Measurements from ENCODE around the gene C6orf47.

Gene C6orf47

DNA sequence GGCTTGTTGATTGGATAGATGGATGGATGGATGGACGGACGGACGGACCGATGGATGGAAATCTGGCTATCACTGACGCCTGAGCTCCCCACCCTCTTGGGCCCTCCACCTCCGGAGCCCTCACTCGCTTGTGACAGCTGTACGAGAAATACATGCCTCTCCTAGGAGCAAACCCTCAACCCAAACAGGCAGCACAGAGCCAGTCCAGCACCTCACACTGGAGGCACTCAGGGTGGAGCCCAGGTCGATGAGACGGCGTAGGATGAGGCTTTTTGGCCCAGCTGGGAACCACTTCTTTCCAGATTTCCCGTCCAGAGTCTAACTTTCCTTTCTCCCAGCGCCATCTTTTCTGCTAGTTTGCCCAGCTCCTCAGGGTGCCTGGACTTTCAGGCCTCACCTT lies 23.0 kb upstream of the C6orf47 start:
- H3K27ac ChIP-seq (ENCODE audit: low read length) = no peak overlapping the region
- H3K27me3 ChIP-seq (ENCODE audit: control insufficient read depth, insufficient read depth, low read length) = peaks cover 22% of the 10 kb centered on the region
- no peaks in the 10 kb centered on the region for H3K36me3 ChIP-seq (ENCODE audit: control insufficient read depth, low read depth, low read length)
- no peaks in the 10 kb centered on the region for H3K9me3 ChIP-seq (ENCODE audit: control insufficient read depth, low read depth, low read length)
- peak overlapping the region; percentile 70 for H3K4me3 ChIP-seq (ENCODE audit: low read length)
- H3K9ac ChIP-seq (ENCODE audit: low read length) = peak overlapping the region; percentile 2
- peaks cover 5% of the 10 kb centered on the region for H3K4me1 ChIP-seq (ENCODE audit: control insufficient read depth, low read depth, low read length)

DNA sequence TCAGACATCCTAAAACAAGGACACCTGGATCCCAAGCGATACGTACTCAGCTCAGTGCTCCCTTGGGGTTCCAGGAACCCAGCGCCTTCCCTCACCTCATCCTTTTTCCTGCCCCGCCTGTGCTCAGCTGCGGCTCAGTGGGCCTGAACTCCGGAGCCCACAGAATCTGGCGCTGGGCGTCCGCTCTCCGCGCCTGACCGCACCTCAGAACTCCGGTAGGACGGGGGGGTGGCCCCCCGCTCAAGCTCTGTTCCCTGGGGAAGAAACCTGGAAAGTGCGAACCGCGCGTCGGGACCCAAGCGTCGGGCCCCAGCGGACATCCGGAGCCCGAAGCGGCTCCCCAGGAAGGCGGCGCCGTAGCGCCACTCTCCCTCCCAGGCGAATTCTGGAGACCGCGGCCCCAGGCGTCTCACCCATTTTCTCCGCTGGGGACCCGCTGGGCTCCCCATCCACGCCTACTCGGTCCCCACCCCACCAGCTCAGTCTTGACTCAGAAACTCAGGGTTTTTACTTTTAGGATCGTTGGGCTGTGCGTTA lies 20.6 kb upstream of the C6orf47 start:
- H3K27ac ChIP-seq (ENCODE audit: low read length) = no peak overlapping the region
- peaks cover 5% of the 10 kb centered on the region for H3K4me1 ChIP-seq (ENCODE audit: control insufficient read depth, low read depth, low read length)
- H3K36me3 ChIP-seq (ENCODE audit: control insufficient read depth, low read depth, low read length) = no peaks in the 10 kb centered on the region
- no peaks in the 10 kb centered on the region for H3K9me3 ChIP-seq (ENCODE audit: control insufficient read depth, low read depth, low read length)
- peak overlapping the region; percentile 65 for H3K4me3 ChIP-seq (ENCODE audit: low read length)
- peaks cover 29% of the 10 kb centered on the region for H3K27me3 ChIP-seq (ENCODE audit: control insufficient read depth, insufficient read depth, low read length)
- H3K9ac ChIP-seq (ENCODE audit: low read length) = no peak overlapping the region

DNA sequence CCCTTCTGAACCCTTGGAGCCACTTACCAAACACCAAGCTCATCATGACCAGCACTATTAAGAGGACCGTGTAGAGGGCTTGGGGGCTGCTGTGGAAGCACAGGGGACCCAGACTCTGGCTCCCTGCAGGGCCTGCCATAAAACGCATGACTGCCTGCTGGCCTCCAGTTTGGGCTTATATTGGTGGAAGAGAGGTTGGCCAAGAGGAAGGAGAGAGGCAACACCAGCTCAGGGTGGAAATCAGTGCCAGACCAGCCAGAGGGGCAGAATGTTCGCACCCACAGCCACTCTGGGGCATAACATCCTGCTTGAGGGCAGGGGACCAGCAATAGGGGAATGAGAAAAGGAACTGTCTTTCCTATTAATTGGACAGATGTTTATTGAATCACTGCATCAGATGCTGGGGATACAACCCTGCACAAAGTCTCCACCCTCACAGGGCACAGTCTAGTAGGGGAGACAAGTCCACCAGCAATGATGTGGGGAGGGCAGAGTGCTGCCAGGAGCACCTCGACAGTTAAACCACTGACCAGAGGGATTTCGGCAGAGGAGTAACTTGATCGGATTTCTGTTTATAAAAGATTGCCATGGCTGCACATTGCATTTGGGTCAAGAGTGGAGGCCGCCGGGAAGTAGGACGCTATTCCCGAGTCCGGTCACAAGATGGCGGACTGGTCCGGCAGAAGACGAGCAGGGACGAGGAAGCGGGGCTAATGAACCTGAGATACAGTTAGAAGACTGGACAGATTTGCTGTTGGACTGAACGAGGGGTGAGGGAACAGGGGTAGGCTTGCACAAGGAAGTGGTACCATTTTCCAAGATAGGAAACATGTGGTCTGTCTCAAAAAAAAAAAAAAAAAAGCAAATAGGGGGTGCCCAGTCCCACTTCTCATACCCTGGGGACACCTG lies 19.9 kb upstream of the C6orf47 start, which contains the start of gene LY6G5C:
Gene LY6G5C, minus strand, starts transcription at position 842 of the 909 bp plus-strand sequence. Its CDS starts 694 bp downstream, at position 148.
- no peaks in the 10 kb centered on the region for H3K9me3 ChIP-seq (ENCODE audit: control insufficient read depth, low read depth, low read length)
- H3K36me3 ChIP-seq (ENCODE audit: control insufficient read depth, low read depth, low read length) = no peaks in the 10 kb centered on the region
- H3K4me3 ChIP-seq (ENCODE audit: low read length) = peak within 1 kb of the TSS; percentile 65
- H3K4me1 ChIP-seq (ENCODE audit: control insufficient read depth, low read depth, low read length) = peaks cover 5% of the 10 kb centered on the region
- peaks cover 29% of the 10 kb centered on the region for H3K27me3 ChIP-seq (ENCODE audit: control insufficient read depth, insufficient read depth, low read length)
- no peak within 1 kb of the TSS for H3K9ac ChIP-seq (ENCODE audit: low read length)
- no peak within 1 kb of the TSS for H3K27ac ChIP-seq (ENCODE audit: low read length)

DNA sequence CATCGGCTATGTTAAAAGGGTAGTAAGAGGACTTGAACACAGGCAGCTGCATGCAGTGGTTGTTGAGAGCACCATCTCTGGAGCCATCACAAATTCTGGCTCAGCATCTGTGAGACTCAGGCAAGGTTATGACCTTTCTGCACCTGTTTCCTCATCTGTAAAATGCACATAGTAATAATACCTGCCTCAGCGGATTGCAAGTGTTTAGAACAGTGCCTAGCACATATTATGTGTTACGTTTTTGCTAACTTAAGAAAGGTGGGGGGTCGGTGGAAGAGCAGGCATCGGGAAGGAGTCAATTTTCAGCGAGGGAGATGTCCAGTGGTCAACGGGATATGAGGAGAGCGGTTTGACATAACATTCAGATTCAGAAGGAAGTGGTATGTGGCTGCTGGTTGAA lies 17.4 kb upstream of the C6orf47 start:
- Histone ChIP-seq H3K9me3 (ENCODE audit: control insufficient read depth, low read depth, low read length) (no peaks in the 10 kb centered on the region), H3K4me1 (ENCODE audit: control insufficient read depth, low read depth, low read length) (no peaks in the 10 kb centered on the region), H3K27me3 (ENCODE audit: control insufficient read depth, insufficient read depth, low read length) (peaks cover 29% of the 10 kb centered on the region), H3K4me3 (ENCODE audit: low read length) (no peak overlapping the region), H3K27ac (ENCODE audit: low read length) (no peak overlapping the region), H3K9ac (ENCODE audit: low read length) (no peak overlapping the region), H3K36me3 (ENCODE audit: control insufficient read depth, low read depth, low read length) (no peaks in the 10 kb centered on the region)

DNA sequence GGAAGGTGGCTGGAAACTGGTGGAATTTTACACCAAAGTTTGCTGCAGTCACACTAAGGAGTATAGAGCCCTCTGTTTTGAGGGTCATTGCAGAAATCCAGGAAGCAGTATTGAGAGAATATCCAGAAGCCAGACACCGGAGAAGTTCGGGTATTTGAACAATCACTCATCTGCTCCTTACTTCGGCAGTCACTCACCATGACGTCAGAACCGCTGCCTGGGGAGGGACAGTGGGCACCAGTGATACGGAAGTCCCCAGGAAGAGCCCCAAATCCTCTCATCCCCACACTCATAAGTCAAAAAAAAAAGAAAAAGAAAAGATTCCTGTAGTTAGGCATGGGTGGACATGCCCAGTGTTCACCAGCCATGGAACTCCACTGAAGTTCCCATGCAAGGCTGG lies 16.3 kb upstream of the C6orf47 start:
- no peaks in the 10 kb centered on the region for H3K4me1 ChIP-seq (ENCODE audit: control insufficient read depth, low read depth, low read length)
- H3K4me3 ChIP-seq (ENCODE audit: low read length) = no peak overlapping the region
- no peak overlapping the region for H3K27ac ChIP-seq (ENCODE audit: low read length)
- no peaks in the 10 kb centered on the region for H3K9me3 ChIP-seq (ENCODE audit: control insufficient read depth, low read depth, low read length)
- H3K36me3 ChIP-seq (ENCODE audit: control insufficient read depth, low read depth, low read length) = peaks cover 4% of the 10 kb centered on the region
- no peak overlapping the region for H3K9ac ChIP-seq (ENCODE audit: low read length)
- peaks cover 18% of the 10 kb centered on the region for H3K27me3 ChIP-seq (ENCODE audit: control insufficient read depth, insufficient read depth, low read length)

DNA sequence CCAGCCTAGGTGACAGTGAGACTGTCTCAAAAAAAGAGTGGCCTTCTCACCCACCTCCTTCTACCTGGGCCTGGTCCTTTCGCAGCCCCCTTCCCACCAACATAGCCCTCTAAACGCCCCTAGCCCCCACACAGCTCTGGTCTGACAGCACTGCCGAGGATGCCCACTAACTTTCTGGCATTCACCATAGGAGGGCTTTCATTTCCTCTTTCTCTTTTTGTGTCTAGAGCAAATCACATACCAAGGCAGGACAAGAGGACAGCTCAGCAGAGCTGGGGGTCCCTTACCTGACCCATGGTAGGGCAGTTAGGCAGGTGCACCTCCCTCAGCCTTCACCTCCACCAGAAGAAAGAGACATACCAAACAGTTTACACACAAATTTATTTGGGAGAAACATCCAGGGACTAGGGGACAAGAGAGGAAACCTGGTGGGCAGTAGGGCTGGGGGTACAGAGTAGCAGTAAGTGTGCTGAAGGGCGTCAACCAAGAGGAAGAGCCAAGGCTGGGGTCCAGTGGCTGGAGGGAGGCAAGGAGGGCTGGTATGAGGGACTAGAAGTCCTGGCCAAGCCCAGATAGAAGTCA lies 15.8 kb upstream of the C6orf47 start:
- H3K27me3 ChIP-seq (ENCODE audit: control insufficient read depth, insufficient read depth, low read length) = peaks cover 14% of the 10 kb centered on the region
- H3K9ac ChIP-seq (ENCODE audit: low read length) = no peak overlapping the region
- no peaks in the 10 kb centered on the region for H3K4me1 ChIP-seq (ENCODE audit: control insufficient read depth, low read depth, low read length)
- no peaks in the 10 kb centered on the region for H3K9me3 ChIP-seq (ENCODE audit: control insufficient read depth, low read depth, low read length)
- H3K27ac ChIP-seq (ENCODE audit: low read length) = no peak overlapping the region
- H3K4me3 ChIP-seq (ENCODE audit: low read length) = no peak overlapping the region
- peaks cover 9% of the 10 kb centered on the region for H3K36me3 ChIP-seq (ENCODE audit: control insufficient read depth, low read depth, low read length)

DNA sequence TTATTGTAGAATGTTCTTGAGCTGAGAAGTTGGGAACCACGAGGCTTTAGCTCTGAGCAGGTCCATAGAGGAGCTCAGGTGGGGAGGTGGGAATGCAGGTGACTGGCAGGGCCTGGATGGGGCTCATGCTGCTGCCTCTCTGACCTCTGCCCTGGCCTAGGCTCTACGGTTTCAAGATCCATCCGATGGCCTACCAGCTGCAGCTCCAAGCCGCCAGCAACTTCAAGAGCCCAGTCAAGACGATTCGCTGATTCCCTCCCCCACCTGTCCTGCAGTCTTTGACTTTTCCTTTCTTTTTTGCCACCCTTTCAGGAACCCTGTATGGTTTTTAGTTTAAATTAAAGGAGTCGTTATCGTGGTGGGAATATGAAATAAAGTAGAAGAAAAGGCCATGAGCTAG lies 9.1 kb upstream of the C6orf47 start, which contains the start of gene LY6G5B:
Gene LY6G5B, plus strand, starts transcription at position 301 of the 400 bp plus-strand sequence. CDS start 975 bp downstream, outside the sequence.
- Histone ChIP-seq H3K27me3 (ENCODE audit: control insufficient read depth, insufficient read depth, low read length) (no peaks in the 10 kb centered on the region), H3K9ac (ENCODE audit: low read length) (no peak within 1 kb of the TSS), H3K4me3 (ENCODE audit: low read length) (no peak within 1 kb of the TSS), H3K36me3 (ENCODE audit: control insufficient read depth, low read depth, low read length) (peaks cover 56% of the 10 kb centered on the region), H3K9me3 (ENCODE audit: control insufficient read depth, low read depth, low read length) (no peaks in the 10 kb centered on the region), H3K4me1 (ENCODE audit: control insufficient read depth, low read depth, low read length) (no peaks in the 10 kb centered on the region), H3K27ac (ENCODE audit: low read length) (no peak within 1 kb of the TSS)

DNA sequence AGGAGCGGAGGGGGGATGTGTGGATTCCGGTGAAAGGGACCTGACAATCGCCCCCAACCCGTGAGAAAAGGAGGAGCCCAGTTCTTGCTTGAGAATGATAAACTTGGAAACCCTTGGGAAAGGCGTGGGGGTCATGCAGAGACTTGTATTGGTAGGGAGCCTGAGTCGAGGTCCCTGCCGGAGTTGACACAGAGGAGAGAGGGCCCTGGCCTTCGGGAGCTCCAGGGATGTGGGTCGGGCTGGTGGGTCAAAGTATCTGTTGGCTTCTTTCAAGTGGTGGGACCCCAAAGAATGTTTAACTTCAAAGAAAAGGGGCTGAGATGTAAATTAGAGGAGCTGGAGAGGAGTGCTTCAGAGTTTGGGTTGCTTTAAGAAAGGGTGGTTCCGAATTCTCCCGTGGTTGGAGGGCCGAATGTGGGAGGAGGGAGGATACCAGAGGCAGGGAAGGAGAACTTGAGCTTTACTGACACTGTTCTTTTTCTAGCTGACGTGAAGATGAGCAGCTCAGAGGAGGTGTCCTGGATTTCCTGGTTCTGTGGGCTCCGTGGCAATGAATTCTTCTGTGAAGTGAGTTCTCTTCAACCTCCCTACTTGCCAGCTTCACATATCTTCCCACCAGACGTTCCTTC lies 5.9 kb upstream of the C6orf47 start:
- H3K4me1 ChIP-seq (ENCODE audit: control insufficient read depth, low read depth, low read length) = peaks cover 3% of the 10 kb centered on the region
- H3K4me3 ChIP-seq (ENCODE audit: low read length) = peak overlapping the region; percentile 84
- peak overlapping the region; percentile 22 for H3K27ac ChIP-seq (ENCODE audit: low read length)
- peak overlapping the region; percentile 74 for H3K9ac ChIP-seq (ENCODE audit: low read length)
- H3K36me3 ChIP-seq (ENCODE audit: control insufficient read depth, low read depth, low read length) = peaks cover 58% of the 10 kb centered on the region
- no peaks in the 10 kb centered on the region for H3K27me3 ChIP-seq (ENCODE audit: control insufficient read depth, insufficient read depth, low read length)
- no peaks in the 10 kb centered on the region for H3K9me3 ChIP-seq (ENCODE audit: control insufficient read depth, low read depth, low read length)

DNA sequence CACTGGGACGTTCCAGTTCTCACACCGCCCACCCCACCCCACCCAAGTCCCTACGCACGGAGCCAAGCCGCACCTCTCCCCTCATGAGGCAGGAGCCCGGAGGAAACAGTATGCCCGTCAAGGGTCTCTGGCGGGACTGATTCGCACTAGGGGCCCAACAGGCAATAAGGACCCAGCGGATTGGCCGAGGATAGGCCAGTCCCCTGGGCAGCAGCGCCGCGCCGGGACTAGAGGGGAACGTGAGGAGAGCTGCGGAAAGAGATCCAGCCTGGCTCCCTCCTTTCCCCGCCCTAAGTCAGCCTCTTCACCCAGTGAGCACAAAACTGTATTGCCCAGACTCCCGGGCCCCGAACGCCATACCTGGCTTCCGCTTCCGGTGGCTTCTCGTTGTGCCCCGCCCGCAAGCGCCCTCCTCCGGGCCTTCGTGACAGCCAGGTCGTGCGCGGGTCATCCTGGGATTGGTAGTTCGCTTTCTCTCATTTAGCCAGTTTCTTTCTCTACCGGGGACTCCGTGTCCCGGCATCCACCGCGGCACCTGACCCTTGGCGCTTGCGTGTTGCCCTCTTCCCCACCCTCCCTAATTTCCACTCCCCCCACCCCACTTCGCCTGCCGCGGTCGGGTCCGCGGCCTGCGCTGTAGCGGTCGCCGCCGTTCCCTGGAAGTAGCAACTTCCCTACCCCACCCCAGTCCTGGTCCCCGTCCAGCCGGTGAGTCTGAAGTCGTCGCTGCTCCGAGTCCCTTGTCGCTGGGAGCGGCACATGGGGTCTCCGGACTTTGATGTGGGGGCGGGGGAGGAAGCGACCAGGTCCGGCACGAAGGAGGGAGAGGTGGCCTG lies 5.1 kb upstream of the C6orf47 start, which contains the start of gene CSNK2B:
Gene CSNK2B, plus strand, starts transcription at position 580 of the 836 bp plus-strand sequence. CDS start 752 bp downstream, outside the sequence.
- Histone ChIP-seq H3K36me3 (ENCODE audit: control insufficient read depth, low read depth, low read length) (peaks cover 51% of the 10 kb centered on the region), H3K4me1 (ENCODE audit: control insufficient read depth, low read depth, low read length) (peaks cover 6% of the 10 kb centered on the region), H3K27ac (ENCODE audit: low read length) (peak within 1 kb of the TSS; percentile 87), H3K9me3 (ENCODE audit: control insufficient read depth, low read depth, low read length) (no peaks in the 10 kb centered on the region), H3K4me3 (ENCODE audit: low read length) (peak within 1 kb of the TSS; percentile 84), H3K9ac (ENCODE audit: low read length) (peak within 1 kb of the TSS; percentile 92), H3K27me3 (ENCODE audit: control insufficient read depth, insufficient read depth, low read length) (no peaks in the 10 kb centered on the region)

DNA sequence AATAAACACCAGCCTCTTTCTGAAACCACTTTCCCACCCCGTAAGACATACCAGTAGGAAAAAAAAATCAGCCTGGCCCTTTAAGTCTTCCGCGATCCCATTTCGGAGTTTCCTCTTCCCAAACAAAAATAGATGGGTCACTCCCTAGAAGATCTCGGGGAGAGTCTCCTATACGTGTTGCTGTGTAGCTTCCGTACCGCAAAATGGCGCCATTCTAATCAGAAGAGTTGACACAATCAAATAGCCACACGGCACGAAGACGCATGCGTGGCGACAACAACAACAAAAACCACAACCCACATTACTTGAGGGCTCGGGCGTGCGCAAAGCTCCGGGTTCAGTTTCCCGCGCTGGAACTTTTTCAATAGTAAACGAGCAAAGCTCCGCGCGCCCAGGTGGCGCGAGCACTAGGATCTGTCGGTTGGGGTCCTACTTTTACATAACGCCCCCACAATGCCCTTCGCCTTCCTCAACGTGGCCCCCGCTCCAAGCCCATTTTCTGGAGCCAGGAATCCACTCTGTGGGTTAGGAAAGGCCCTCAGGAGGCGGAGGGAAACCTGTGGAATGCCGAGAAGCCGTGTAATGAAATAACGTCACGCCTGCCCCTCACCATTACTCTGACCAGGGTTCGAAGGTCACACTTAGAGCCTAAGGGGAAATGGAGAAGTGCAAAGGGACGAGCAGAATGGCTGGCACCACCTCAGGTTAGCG lies 4.4 kb upstream of the C6orf47 start, which contains the start of gene GPANK1:
Gene GPANK1, minus strand, starts transcription at position 208 of the 711 bp plus-strand sequence. CDS start 519 bp downstream, outside the sequence.
- H3K36me3 ChIP-seq (ENCODE audit: control insufficient read depth, low read depth, low read length) = peaks cover 43% of the 10 kb centered on the region
- peak within 1 kb of the TSS; percentile 84 for H3K4me3 ChIP-seq (ENCODE audit: low read length)
- H3K27ac ChIP-seq (ENCODE audit: low read length) = peak within 1 kb of the TSS; percentile 87
- peaks cover 6% of the 10 kb centered on the region for H3K4me1 ChIP-seq (ENCODE audit: control insufficient read depth, low read depth, low read length)
- no peaks in the 10 kb centered on the region for H3K27me3 ChIP-seq (ENCODE audit: control insufficient read depth, insufficient read depth, low read length)
- no peaks in the 10 kb centered on the region for H3K9me3 ChIP-seq (ENCODE audit: control insufficient read depth, low read depth, low read length)
- H3K9ac ChIP-seq (ENCODE audit: low read length) = peak within 1 kb of the TSS; percentile 92

Measured in iPS-18a (cell line).